Measurements from ENCODE around the gene LFNG. TPM values are rescaled to one million over a fixed set of nuclear protein-coding genes. Genes with fewer than 3 reads are reported as not detected.

The LFNG gene
- total RNA-seq, 1 donor from 2014 or later, result 36.8 TPM

DNA sequence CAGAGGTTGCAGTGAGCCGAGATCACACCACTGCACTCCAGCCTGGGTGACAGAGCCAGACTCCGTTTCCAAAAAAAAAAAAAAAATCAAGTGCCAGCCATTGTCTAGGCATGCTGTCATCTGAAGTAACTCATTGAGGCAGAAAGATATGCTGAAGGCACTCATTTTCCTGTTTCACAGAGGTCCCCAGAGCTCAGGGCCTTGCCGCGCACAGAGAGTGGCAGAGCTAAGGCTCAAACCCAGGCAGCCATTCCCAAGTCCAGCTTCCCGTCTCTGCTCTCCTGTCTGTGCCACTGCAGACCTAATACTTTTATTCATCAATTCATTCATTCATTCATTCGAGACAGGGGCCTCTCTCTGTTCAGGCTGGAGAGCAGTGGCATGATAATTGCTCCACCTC lies 46.8 kb upstream of the LFNG start:
- peaks cover 16% of the 10 kb centered on the region for H3K4me1 ChIP-seq
- no peaks in the 10 kb centered on the region for H3K9me3 ChIP-seq
- TF ChIP-seq, protein P1, sequence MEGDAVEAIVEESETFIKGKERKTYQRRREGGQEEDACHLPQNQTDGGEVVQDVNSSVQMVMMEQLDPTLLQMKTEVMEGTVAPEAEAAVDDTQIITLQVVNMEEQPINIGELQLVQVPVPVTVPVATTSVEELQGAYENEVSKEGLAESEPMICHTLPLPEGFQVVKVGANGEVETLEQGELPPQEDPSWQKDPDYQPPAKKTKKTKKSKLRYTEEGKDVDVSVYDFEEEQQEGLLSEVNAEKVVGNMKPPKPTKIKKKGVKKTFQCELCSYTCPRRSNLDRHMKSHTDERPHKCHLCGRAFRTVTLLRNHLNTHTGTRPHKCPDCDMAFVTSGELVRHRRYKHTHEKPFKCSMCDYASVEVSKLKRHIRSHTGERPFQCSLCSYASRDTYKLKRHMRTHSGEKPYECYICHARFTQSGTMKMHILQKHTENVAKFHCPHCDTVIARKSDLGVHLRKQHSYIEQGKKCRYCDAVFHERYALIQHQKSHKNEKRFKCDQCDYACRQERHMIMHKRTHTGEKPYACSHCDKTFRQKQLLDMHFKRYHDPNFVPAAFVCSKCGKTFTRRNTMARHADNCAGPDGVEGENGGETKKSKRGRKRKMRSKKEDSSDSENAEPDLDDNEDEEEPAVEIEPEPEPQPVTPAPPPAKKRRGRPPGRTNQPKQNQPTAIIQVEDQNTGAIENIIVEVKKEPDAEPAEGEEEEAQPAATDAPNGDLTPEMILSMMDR (IDR thresholded peaks at IDR 0.05), result no peak
- TF ChIP-seq POLR2A (IDR thresholded peaks at IDR 0.05), result no peak
- no peak for TF ChIP-seq POLR2AphosphoS5 (IDR thresholded peaks at IDR 0.05; ENCODE audit: insufficient read depth in 1 of 2, low read depth in 1 of 2)
- no peaks in the 10 kb centered on the region for H3K36me3 ChIP-seq
- no peak overlapping the region for H3K4me3 ChIP-seq
- DNase-seq (ENCODE audit: extremely low spot score in 2 of 2), result no peak
- H3K27me3 ChIP-seq, result no peaks in the 10 kb centered on the region
- intact Hi-C loops (cut with DNase I), result loop anchor here (10.0 kb wide), 1 partner anchor 212 kb away; the partner anchor contains the start of gene AMZ1
- no peak overlapping the region for H3K27ac ChIP-seq

DNA sequence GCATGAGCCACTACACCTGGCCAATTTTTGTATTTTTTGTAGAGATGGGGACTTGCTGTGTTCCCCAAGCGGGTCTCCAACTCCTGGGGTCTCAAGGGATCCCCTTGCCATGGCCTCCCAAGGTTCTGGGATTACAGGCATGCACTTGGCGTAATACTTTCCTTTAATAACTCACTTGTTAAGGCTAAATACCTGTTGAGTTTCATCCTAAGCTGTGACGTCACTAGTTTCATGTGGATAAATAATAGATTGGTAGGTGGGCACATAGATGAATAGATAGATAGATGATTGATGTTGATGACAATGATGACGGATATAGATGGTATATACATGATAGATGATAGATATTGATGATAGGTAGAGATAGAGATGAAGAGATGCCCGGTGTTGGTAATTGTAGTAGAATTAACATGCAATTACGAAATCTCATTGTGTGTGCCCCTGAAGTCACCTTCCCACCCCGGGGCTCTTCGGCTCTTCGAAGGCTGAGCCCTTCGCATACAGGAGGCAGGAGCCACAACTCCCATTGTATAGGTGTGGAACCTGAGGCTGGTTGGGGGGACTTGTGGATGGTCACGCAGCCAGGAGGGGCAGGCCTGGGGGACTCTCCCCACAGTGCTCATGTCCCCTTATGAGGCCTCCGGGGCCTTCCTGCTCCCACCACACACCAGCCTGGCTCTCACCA lies 45.9 kb upstream of the LFNG start:
- TF ChIP-seq, protein P1 (IDR thresholded peaks at IDR 0.05), result no peak
- TF ChIP-seq POLR2AphosphoS5 (IDR thresholded peaks at IDR 0.05; ENCODE audit: insufficient read depth in 1 of 2, low read depth in 1 of 2) (no peak), POLR2A (IDR thresholded peaks at IDR 0.05) (no peak)
- intact Hi-C loops (cut with DNase I), result loop anchor here (10.0 kb wide), 1 partner anchor 211 kb away; the partner anchor contains the start of gene AMZ1
- Histone ChIP-seq H3K27ac (no peak overlapping the region), H3K4me3 (no peak overlapping the region), H3K27me3 (no peaks in the 10 kb centered on the region), H3K4me1 (peaks cover 24% of the 10 kb centered on the region), H3K36me3 (no peaks in the 10 kb centered on the region), H3K9me3 (no peaks in the 10 kb centered on the region)
- no peak for DNase-seq (ENCODE audit: extremely low spot score in 2 of 2)

DNA sequence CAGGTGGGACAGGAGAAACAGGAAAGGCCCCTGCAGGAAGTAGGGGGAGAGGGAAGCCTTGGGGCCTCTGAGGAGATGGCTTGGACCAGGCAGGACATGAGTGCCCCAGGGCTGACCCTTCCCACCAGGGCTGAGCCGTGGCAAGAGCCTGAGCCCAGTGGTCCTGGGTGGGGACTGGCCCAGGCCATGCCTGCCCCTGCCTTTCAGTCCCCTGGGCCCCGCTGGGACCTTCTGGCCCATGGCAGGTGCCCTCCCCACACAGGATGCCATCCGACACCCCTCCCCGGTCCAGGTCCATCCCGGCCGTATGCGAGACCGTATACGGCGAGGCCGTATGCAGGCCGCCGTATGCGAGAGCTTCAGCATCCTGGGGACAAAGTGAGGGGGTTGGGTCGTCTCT lies 45.4 kb upstream of the LFNG start:
- Histone ChIP-seq H3K36me3 (no peaks in the 10 kb centered on the region), H3K9me3 (no peaks in the 10 kb centered on the region), H3K27me3 (no peaks in the 10 kb centered on the region), H3K4me1 (peaks cover 24% of the 10 kb centered on the region), H3K27ac (no peak overlapping the region), H3K4me3 (no peak overlapping the region)
- TF ChIP-seq, protein P1 (IDR thresholded peaks at IDR 0.05), result no peak
- no peak for TF ChIP-seq POLR2AphosphoS5 (IDR thresholded peaks at IDR 0.05; ENCODE audit: insufficient read depth in 1 of 2, low read depth in 1 of 2)
- no peak for TF ChIP-seq POLR2A (IDR thresholded peaks at IDR 0.05)
- intact Hi-C loops (cut with DNase I), result loop anchor here (10.0 kb wide), 1 partner anchor 211 kb away; the partner anchor contains the start of gene AMZ1
- DNase-seq (ENCODE audit: extremely low spot score in 2 of 2), result no peak

DNA sequence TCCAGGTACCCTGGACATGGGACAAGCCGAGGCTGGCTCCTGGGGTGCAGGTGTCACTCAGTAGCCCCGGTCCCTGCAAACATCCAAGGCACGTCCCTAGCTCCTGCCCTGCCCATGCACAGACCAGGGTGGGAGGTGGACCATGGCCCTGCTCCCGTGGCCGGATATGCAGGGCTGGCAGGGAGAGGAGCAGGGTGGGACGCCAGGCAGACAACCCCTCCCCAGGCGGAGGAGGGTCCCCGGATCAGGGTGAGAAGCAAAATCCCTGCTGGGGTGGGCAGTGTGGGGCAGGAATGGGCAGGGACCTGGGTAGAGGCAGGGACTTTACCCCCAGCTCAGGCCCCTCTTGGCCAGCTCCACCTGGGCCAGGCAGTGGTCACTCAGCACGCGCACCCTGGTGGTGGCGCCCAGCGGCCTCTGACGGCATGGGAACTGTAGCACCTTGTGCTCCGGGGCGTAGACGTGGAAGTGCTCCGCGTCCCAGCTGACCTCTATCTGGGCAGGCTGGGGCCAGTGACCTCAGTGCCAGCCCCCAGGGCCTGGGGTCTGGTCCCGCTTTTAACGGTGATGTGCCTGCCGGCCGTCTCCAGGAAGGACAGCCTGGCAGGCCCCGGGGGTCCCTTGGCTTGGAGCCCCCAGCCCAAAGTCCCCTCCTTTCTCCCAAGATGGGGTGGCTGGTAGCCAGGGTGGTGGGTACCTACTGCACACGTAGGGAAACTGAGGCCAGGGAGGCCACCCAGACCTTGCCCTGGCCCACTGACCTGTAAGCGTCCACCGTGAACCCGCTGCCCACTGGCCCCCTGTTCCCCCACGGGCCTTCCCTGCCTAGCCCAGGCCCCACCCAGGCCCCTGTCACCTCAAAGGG lies 44.5 kb upstream of the LFNG start:
- H3K9me3 ChIP-seq, result no peaks in the 10 kb centered on the region
- peaks cover 24% of the 10 kb centered on the region for H3K4me1 ChIP-seq
- intact Hi-C loops (cut with DNase I), result loop anchor here (5.0 to 10.0 kb wide), 2 partner anchors 82 to 210 kb away; partner anchors contain the start of genes AMZ1, BRAT1 and IQCE
- H3K27ac ChIP-seq, result no peak overlapping the region
- H3K36me3 ChIP-seq, result no peaks in the 10 kb centered on the region
- DNase-seq (ENCODE audit: extremely low spot score in 2 of 2), result no peak
- TF ChIP-seq POLR2A (IDR thresholded peaks at IDR 0.05) (no peak), POLR2AphosphoS5 (IDR thresholded peaks at IDR 0.05; ENCODE audit: insufficient read depth in 1 of 2, low read depth in 1 of 2) (no peak)
- TF ChIP-seq, protein P1 (IDR thresholded peaks at IDR 0.05), result no peak
- no peaks in the 10 kb centered on the region for H3K27me3 ChIP-seq
- no peak overlapping the region for H3K4me3 ChIP-seq

All from vagina (tissue), 2 donors.